Lower leg skin (tissue), 4 donors: ENCODE data around the gene WFDC8. TPM values are rescaled to one million over a fixed set of nuclear protein-coding genes. Genes with fewer than 3 reads are reported as not detected.
"Not testable (repeated sequence)": the region's sequence is repeated elsewhere in the genome, so short reads cannot be mapped to it uniquely, and the experiment has no call there.

Experiments used
- DNase-seq, 2 donors: peaks; one replicate each; pipeline ENCODE4 v3.0.0-alpha.2; 2019; ENCODE audit warnings: low spot score in 2 of 2
- H3K4me3 ChIP-seq: fragments of 200-600 bp; sonication (generic); 2 replicates; pipeline ENCODE4 v1.5.1; 2017; ENCODE audit warnings: mild to moderate bottlenecking, low read depth; ENCODE audit not compliant: poor library complexity, severe bottlenecking
- CTCF ChIP-seq, 3 donors: fragments of 450-650 bp; IDR thresholded peaks; one replicate each; pipeline ENCODE4 v1.5.1; 2016; ENCODE audit warnings: antibody characterized with exemption in 3 of 3, mild to moderate bottlenecking in 3 of 3, moderate library complexity in 2 of 3
- POLR2A ChIP-seq, 2 donors: fragments of 450-650 bp; IDR thresholded peaks; one replicate each; pipeline ENCODE4 v1.6.1; 2016 to 2017; ENCODE audit warnings: antibody characterized with exemption in 2 of 2, mild to moderate bottlenecking in 1 of 2, moderate library complexity in 1 of 2
- WGBS, 2 donors: methylation state at CpG; one replicate each; pipeline ENCODE4 v1.1.5; 2018; 5-methylcytosine and 5-hydroxymethylcytosine counted together
- intact Hi-C: fragments of 100-400 bp; cut with DNase I; formaldehyde crosslinking; loops from one replicate; pipeline ENCODE4 v1.15.0; 2023; ENCODE audit warnings: low total_unique reads
- total RNA-seq, 4 donors: library from RNA; depleted of rRNA; stranded (reverse); fragments of >200 nt; gene quantifications; one replicate each; pipeline ENCODE4 v1.1.0, GENCODE V29; 2016

WFDC8 gene
- total RNA-seq, 4 donors from 2014 or later: not detected

- TF ChIP-seq POLR2A (IDR thresholded peaks at IDR 0.05) (no peak), CTCF (IDR thresholded peaks at IDR 0.05) (no peak)
Measured at GRCh38 chr20:45583502-45583901, 4.4 kb upstream of the WFDC8 start.

GRCh38 chr20:45581702-45582101 lies 2.6 kb upstream of the WFDC8 start:
- H3K4me3 ChIP-seq: no peak overlapping the region
- no peak for TF ChIP-seq CTCF (IDR thresholded peaks at IDR 0.05)
- TF ChIP-seq POLR2A (IDR thresholded peaks at IDR 0.05): no peak
- DNase-seq: no peak
- intact Hi-C loops: no loop called here

More at GRCh38 chr20:45583502-45583901, 4.4 kb upstream of the WFDC8 start:
- intact Hi-C loops: no loop called here
- WGBS, 2 donors: 66 to 68% methylated on average over 3 of the region's 3 CpGs
- no peak for DNase-seq
- H3K4me3 ChIP-seq: no peak overlapping the region

- no peak for DNase-seq
- 53 to 65% methylated on average over 1 of the region's 1 CpG for WGBS, 2 donors
- intact Hi-C loops: no loop called here
- TF ChIP-seq POLR2A (IDR thresholded peaks at IDR 0.05) (no peak), CTCF (IDR thresholded peaks at IDR 0.05) (no peak)
- H3K4me3 ChIP-seq: no peak overlapping the region
Measured at GRCh38 chr20:45578231-45578630, 853 bp downstream of the WFDC8 start.

GRCh38 chr20:45576995-45577394 lies 2.1 kb downstream of the WFDC8 start:
- no peak for TF ChIP-seq POLR2A (IDR thresholded peaks at IDR 0.05)
- TF ChIP-seq CTCF (IDR thresholded peaks at IDR 0.05): no peak
- WGBS, 2 donors: 42 to 53% methylated on average over 2 of the region's 2 CpGs
- intact Hi-C loops: no loop called here
- H3K4me3 ChIP-seq: no peak overlapping the region
- DNase-seq: no peak

GRCh38 chr20:45575931-45576330 lies 3.2 kb downstream of the WFDC8 start:
- no peak overlapping the region for H3K4me3 ChIP-seq
- WGBS, 2 donors: 82 to 85% methylated on average over 3 of the region's 3 CpGs
- TF ChIP-seq CTCF (IDR thresholded peaks at IDR 0.05) (no peak), POLR2A (IDR thresholded peaks at IDR 0.05) (no peak)
- intact Hi-C loops: no loop called here
- no peak for DNase-seq

- intact Hi-C loops, DNase-seq, H3K4me3 ChIP-seq: not testable (repeated sequence)
- WGBS, 2 donors: 75 to 85% methylated on average over 1 of the region's 1 CpG
Measured at GRCh38 chr20:45569650-45570049, 9.4 kb downstream of the WFDC8 start.
